ENCODE data around the gene PRKCSH. TPM values are rescaled to one million over a fixed set of nuclear protein-coding genes. Genes with fewer than 3 reads are reported as not detected.

PRKCSH gene
- total RNA-seq, 1 donor from 2014 or later: 405 TPM

DNA sequence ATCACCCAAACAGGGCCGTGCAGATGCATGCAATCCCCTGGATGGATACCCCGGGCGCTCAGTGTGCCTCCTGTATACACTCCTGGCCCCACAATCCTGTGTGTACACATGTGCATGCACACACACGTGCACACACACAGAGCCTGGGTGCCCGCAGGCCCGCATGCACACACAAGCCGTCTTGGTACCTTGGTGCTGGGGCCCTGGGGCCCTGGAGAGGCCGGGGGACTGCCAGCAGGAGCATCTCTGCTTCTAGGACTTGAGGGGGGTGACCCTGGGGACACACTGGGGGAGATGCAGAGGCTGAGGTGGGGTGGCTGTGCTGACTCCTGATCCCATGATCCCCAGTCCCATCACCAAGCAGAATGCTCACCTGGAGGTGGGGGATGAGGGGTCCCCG lies 35.8 kb upstream of the PRKCSH start:
- no peak overlapping the region for H3K4me3 Mint-ChIP-seq (ENCODE audit: unreplicated experiment)
- no peak overlapping the region for H3K9ac ChIP-seq (ENCODE audit: low read length)
- H3K9me3 Mint-ChIP-seq (ENCODE audit: unreplicated experiment): peaks cover 1% of the 10 kb centered on the region
- H3K4me1 Mint-ChIP-seq (ENCODE audit: low read depth, unreplicated experiment): no peaks in the 10 kb centered on the region
- no peak for TF ChIP-seq EZH2 (IDR thresholded peaks at IDR 0.05; ENCODE audit: insufficient read depth, low read length)
- TF ChIP-seq, protein P1, sequence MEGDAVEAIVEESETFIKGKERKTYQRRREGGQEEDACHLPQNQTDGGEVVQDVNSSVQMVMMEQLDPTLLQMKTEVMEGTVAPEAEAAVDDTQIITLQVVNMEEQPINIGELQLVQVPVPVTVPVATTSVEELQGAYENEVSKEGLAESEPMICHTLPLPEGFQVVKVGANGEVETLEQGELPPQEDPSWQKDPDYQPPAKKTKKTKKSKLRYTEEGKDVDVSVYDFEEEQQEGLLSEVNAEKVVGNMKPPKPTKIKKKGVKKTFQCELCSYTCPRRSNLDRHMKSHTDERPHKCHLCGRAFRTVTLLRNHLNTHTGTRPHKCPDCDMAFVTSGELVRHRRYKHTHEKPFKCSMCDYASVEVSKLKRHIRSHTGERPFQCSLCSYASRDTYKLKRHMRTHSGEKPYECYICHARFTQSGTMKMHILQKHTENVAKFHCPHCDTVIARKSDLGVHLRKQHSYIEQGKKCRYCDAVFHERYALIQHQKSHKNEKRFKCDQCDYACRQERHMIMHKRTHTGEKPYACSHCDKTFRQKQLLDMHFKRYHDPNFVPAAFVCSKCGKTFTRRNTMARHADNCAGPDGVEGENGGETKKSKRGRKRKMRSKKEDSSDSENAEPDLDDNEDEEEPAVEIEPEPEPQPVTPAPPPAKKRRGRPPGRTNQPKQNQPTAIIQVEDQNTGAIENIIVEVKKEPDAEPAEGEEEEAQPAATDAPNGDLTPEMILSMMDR (IDR thresholded peaks at IDR 0.05; ENCODE audit: insufficient read depth, low read depth, low read length): no peak
- H3K27ac ChIP-seq (ENCODE audit: low read depth, low read length): no peak overlapping the region
- DNase-seq (ENCODE audit: low read depth) (no peak), FAIRE-seq (no peak)
- no peaks in the 10 kb centered on the region for H3K9me3 ChIP-seq (ENCODE audit: insufficient read depth, low read depth, low read length)
- no peaks in the 10 kb centered on the region for H3K36me3 ChIP-seq (ENCODE audit: insufficient read depth, low read length)
- H3K79me2 ChIP-seq (ENCODE audit: insufficient read depth, low read length): no peaks in the 10 kb centered on the region
- no peaks in the 10 kb centered on the region for H3K27me3 ChIP-seq (ENCODE audit: insufficient read depth, low read length)
- no peak overlapping the region for H3K4me3 ChIP-seq (ENCODE audit: insufficient read depth, low read depth, low read length)
- H3K4me1 ChIP-seq (ENCODE audit: insufficient read depth, low read length): no peaks in the 10 kb centered on the region
- no peak overlapping the region for H3K27ac Mint-ChIP-seq (ENCODE audit: unreplicated experiment)
- no peaks in the 10 kb centered on the region for H4K20me1 ChIP-seq (ENCODE audit: insufficient read depth, low read length)
- no peak overlapping the region for H3K4me2 ChIP-seq (ENCODE audit: low read length)
- H3K27me3 Mint-ChIP-seq (ENCODE audit: low read depth, unreplicated experiment): peaks cover 4% of the 10 kb centered on the region
- H2AFZ ChIP-seq (ENCODE audit: low read depth, low read length): no peak overlapping the region
- no peaks in the 10 kb centered on the region for H3K36me3 Mint-ChIP-seq (ENCODE audit: low read depth, unreplicated experiment)

DNA sequence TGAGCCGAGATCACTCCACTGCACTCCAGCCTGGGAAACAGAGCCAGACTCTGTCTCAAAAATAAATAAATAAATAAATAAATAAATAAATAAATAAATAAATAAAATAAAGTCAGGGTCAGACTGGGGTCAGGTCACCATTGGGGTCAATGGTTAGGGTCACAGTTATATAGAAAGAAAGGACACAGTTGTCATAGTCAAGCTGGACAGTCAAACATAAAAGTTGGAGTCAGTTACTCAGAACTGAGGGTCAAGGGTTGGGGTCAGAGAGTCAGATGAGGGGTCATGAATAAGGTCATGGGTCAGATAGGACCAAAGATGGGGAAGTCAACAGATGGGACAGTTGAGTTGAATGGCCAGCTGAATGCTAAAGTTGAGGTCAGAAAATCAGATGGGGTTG lies 34.6 kb upstream of the PRKCSH start:
- Histone ChIP-seq H3K36me3 (ENCODE audit: insufficient read depth, low read length) (no peaks in the 10 kb centered on the region), H3K79me2 (ENCODE audit: insufficient read depth, low read length) (no peaks in the 10 kb centered on the region), H3K4me3 (ENCODE audit: insufficient read depth, low read depth, low read length) (no peak overlapping the region), H3K27ac (ENCODE audit: low read depth, low read length) (no peak overlapping the region), H3K27me3 (ENCODE audit: insufficient read depth, low read length) (no peaks in the 10 kb centered on the region), H2AFZ (ENCODE audit: low read depth, low read length) (no peak overlapping the region), H3K4me1 (ENCODE audit: insufficient read depth, low read length) (no peaks in the 10 kb centered on the region), H3K9ac (ENCODE audit: low read length) (no peak overlapping the region), H3K4me2 (ENCODE audit: low read length) (no peak overlapping the region), H4K20me1 (ENCODE audit: insufficient read depth, low read length) (no peaks in the 10 kb centered on the region), H3K9me3 (ENCODE audit: insufficient read depth, low read depth, low read length) (no peaks in the 10 kb centered on the region)
- H3K4me1 Mint-ChIP-seq (ENCODE audit: low read depth, unreplicated experiment): no peaks in the 10 kb centered on the region
- no peaks in the 10 kb centered on the region for H3K27me3 Mint-ChIP-seq (ENCODE audit: low read depth, unreplicated experiment)
- no peak for TF ChIP-seq EZH2 (IDR thresholded peaks at IDR 0.05; ENCODE audit: insufficient read depth, low read length)
- TF ChIP-seq, protein P1 (IDR thresholded peaks at IDR 0.05; ENCODE audit: insufficient read depth, low read depth, low read length): no peak
- H3K27ac Mint-ChIP-seq (ENCODE audit: unreplicated experiment): no peak overlapping the region
- FAIRE-seq: peak; percentile 20
- peaks cover 1% of the 10 kb centered on the region for H3K9me3 Mint-ChIP-seq (ENCODE audit: unreplicated experiment)
- no peak overlapping the region for H3K4me3 Mint-ChIP-seq (ENCODE audit: unreplicated experiment)
- H3K36me3 Mint-ChIP-seq (ENCODE audit: low read depth, unreplicated experiment): no peaks in the 10 kb centered on the region
- DNase-seq (ENCODE audit: low read depth): no peak

- Mint-ChIP-seq H3K27ac (ENCODE audit: unreplicated experiment) (no peak overlapping the region), H3K9me3 (ENCODE audit: unreplicated experiment) (peaks cover 1% of the 10 kb centered on the region), H3K27me3 (ENCODE audit: low read depth, unreplicated experiment) (no peaks in the 10 kb centered on the region), H3K4me1 (ENCODE audit: low read depth, unreplicated experiment) (no peaks in the 10 kb centered on the region), H3K36me3 (ENCODE audit: low read depth, unreplicated experiment) (no peaks in the 10 kb centered on the region), H3K4me3 (ENCODE audit: unreplicated experiment) (no peak overlapping the region)
- Histone ChIP-seq H3K4me3 (ENCODE audit: insufficient read depth, low read depth, low read length) (no peak overlapping the region), H4K20me1 (ENCODE audit: insufficient read depth, low read length) (no peaks in the 10 kb centered on the region), H3K27ac (ENCODE audit: low read depth, low read length) (no peak overlapping the region), H2AFZ (ENCODE audit: low read depth, low read length) (no peak overlapping the region), H3K9ac (ENCODE audit: low read length) (no peak overlapping the region), H3K36me3 (ENCODE audit: insufficient read depth, low read length) (no peaks in the 10 kb centered on the region), H3K27me3 (ENCODE audit: insufficient read depth, low read length) (peaks cover 3% of the 10 kb centered on the region), H3K4me2 (ENCODE audit: low read length) (no peak overlapping the region), H3K9me3 (ENCODE audit: insufficient read depth, low read depth, low read length) (no peaks in the 10 kb centered on the region), H3K79me2 (ENCODE audit: insufficient read depth, low read length) (no peaks in the 10 kb centered on the region), H3K4me1 (ENCODE audit: insufficient read depth, low read length) (no peaks in the 10 kb centered on the region)
- no peak for FAIRE-seq
- DNase-seq (ENCODE audit: low read depth): no peak
- TF ChIP-seq EZH2 (IDR thresholded peaks at IDR 0.05; ENCODE audit: insufficient read depth, low read length): no peak
Observed at GRCh38 chr19:11401808-11402543, 33.5 kb upstream of the PRKCSH start.

All from astrocyte (in vitro differentiated cells and primary cell).